Lung (tissue), 10 donors: Measurements from ENCODE around the gene CEMP1. TPM values are rescaled to one million over a fixed set of nuclear protein-coding genes. Genes with fewer than 3 reads are reported as not detected.
"Not testable (repeated sequence)": the region's sequence is repeated elsewhere in the genome, so short reads cannot be mapped to it uniquely, and the experiment has no call there.

ENCODE experiments used
- ATAC-seq: fragments of 200-7000 bp; cut with Tn5 transposase; one replicate; pipeline ENCODE4 v1.9.1; 2020; ENCODE audit warnings: moderate number of reproducible peaks; ENCODE audit not compliant: insufficient read depth, low FRiP score
- DNase-seq, 3 donors: peaks; one replicate each; pipeline ENCODE4 v3.0.0-alpha.2; 2013 to 2017
- H3K27ac ChIP-seq, 2 donors: one replicate each; pipeline ENCODE4 v1.5.1; 2013; ENCODE audit warnings: mild to moderate bottlenecking in 2 of 2, moderate library complexity in 2 of 2, control low read depth in 1 of 2, inconsistent platforms in 1 of 2, low read depth in 1 of 2, low read length in 1 of 2
- H3K27me3 ChIP-seq, 3 donors: one replicate each; pipeline ENCODE4 v1.5.1; 2013; ENCODE audit warnings: low read length in 2 of 3; ENCODE audit not compliant: control insufficient read depth in 3 of 3, insufficient read depth in 3 of 3
- H3K36me3 ChIP-seq, 4 donors: one replicate each; pipeline ENCODE4 v1.5.1; 2013; ENCODE audit warnings: low read length in 4 of 4, mild to moderate bottlenecking in 1 of 4, moderate library complexity in 1 of 4; ENCODE audit not compliant: control insufficient read depth in 4 of 4, insufficient read depth in 4 of 4
- H3K4me1 ChIP-seq, 5 donors: one replicate each; pipeline ENCODE4 v1.5.1; 2013; ENCODE audit warnings: low read length in 5 of 5, mild to moderate bottlenecking in 2 of 5, moderate library complexity in 1 of 5; ENCODE audit not compliant: control insufficient read depth in 5 of 5, insufficient read depth in 5 of 5
- H3K4me3 ChIP-seq: one replicate; pipeline ENCODE4 v1.5.1; 2013; ENCODE audit warnings: mild to moderate bottlenecking, control low read depth, moderate library complexity
- H3K9ac ChIP-seq, 2 donors: one replicate each; pipeline ENCODE4 v1.5.1; 2013; ENCODE audit warnings: low read length in 2 of 2, control low read depth in 1 of 2; ENCODE audit not compliant: insufficient read depth in 1 of 2
- H3K9me3 ChIP-seq, 4 donors: one replicate each; pipeline ENCODE4 v1.5.1; 2013; ENCODE audit warnings: low read length in 3 of 4, mild to moderate bottlenecking in 1 of 4, moderate library complexity in 1 of 4; ENCODE audit not compliant: control insufficient read depth in 4 of 4, insufficient read depth in 3 of 4
- WGBS, 2 donors: extraction: QIAGEN DNeasy Blood & Tissue Kit; methylation state at CpG; one replicate each; pipeline ENCODE4 v1.1.7; 2013; 5-methylcytosine and 5-hydroxymethylcytosine counted together
- polyA plus RNA-seq, 2 donors: library from polyadenylated mRNA; stranded (reverse); fragments of 200-250 nt; gene quantifications; one replicate each; pipeline ENCODE4 v1.2.1, GENCODE V29; 2013
- total RNA-seq, 2 donors: library from RNA; depleted of rRNA in 1 of 2; stranded (reverse); fragments of >200 nt in 1 of 2; gene quantifications; one replicate each; pipeline ENCODE4 v1.2.1, GENCODE V29; 2014 to 2021
- donor health status: Bipolar disorder and iron deficiency.
- donor health status: healthy.
- donor health status: DM: yes; HTN: yes; CAD: no.

Gene CEMP1
- total and polyA plus RNA-seq, 4 donors = 0.65 to 2.1 (median 1.4) TPM

DNA sequence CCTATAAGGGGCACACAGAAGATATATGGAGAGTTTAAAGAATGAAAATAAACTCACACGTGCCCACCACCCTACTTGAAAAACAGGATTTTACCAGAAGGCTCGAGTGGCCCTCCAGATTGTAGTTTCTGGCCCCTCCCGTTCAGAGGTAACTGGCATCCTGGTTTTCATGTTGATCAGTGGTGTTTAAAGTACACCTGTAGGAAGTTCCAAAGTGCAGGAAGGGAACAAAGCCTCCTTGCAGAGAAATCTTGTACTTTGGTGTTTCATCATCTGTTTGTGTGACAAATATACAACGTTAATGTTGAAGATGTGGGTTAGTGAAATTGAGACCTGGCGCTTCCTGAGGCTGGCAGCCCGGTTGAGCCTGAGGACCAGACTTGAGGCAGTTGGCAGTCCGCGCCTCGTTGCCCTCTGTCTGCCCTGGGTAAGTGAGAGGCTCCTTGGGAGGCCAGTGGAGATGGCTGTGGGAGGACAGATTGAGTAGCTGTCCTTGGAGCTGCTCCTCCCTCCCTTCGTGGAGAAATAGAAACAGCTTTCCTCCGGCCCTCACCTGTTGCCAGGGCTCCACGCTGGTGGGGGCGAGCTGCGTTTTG, 19.2 kb upstream of the CEMP1 start:
- H3K27me3 ChIP-seq, H3K9ac ChIP-seq, H3K9me3 ChIP-seq, DNase-seq, H3K27ac ChIP-seq, H3K4me3 ChIP-seq, ATAC-seq, H3K36me3 ChIP-seq, H3K4me1 ChIP-seq: not testable (repeated sequence)
- WGBS, 2 donors = no CpG with 5 or more reads among the region's 14 CpGs

GRCh38 chr16:2543771-2544170, 12.6 kb upstream of the CEMP1 start:
- not testable (repeated sequence) for H3K4me1 ChIP-seq, H3K9ac ChIP-seq, ATAC-seq, H3K27ac ChIP-seq, H3K27me3 ChIP-seq, DNase-seq, H3K9me3 ChIP-seq, H3K4me3 ChIP-seq, H3K36me3 ChIP-seq
- WGBS, 2 donors = 88 to 98% methylated on average over 10 to 14 of the region's 14 CpGs

DNA sequence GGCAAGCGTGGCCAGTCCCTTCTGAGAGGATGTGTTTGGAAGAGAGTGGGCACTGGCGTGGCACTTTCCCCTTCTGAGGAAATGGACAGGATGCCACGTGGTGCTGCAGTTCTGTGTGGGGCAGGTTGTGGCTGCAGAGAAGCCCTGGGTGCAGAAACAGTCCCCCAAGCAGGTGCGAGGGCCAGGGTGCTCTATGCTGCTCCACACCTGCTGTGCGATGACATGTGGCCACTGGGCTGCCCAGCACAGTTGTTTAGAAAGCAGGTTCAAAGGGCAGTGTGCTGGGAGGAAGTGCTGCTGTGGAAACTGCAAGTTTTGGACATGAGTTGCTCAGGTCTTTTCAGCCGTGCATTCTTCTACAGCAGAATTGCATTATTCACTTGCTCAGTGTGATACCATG, 10.2 kb upstream of the CEMP1 start:
- ATAC-seq, H3K9me3 ChIP-seq, DNase-seq, H3K27ac ChIP-seq, H3K4me3 ChIP-seq, H3K4me1 ChIP-seq, H3K36me3 ChIP-seq, H3K9ac ChIP-seq, H3K27me3 ChIP-seq: not testable (repeated sequence)
- WGBS, 2 donors = 52 to 56% methylated on average over 6 of the region's 6 CpGs

DNA sequence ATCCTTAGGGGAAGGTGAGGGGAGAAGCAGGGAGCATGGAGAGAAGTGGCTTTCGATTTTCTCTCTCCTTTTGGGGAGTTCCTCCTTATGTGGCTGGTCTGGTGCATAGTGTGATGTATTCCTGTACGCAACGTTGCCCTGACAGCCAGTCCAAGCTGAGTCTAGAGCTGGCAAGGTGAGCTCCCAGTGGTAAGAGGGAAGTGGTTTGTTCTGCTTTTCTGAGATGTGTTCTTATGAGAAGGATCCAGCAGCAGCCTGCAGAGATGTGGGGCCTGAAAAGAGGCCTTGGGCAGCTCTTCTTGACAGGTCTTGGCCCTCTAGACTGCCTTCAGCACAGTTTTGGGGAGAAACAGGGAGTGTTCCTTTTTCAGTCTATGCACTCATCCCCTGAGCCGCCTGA, 9.7 kb upstream of the CEMP1 start:
- H3K27ac ChIP-seq, H3K9me3 ChIP-seq, DNase-seq, ATAC-seq, H3K36me3 ChIP-seq, H3K9ac ChIP-seq, H3K4me3 ChIP-seq, H3K27me3 ChIP-seq, H3K4me1 ChIP-seq: not testable (repeated sequence)
- 25 to 60% methylated on average over 2 to 3 of the region's 4 CpGs for WGBS, 2 donors

- WGBS, 2 donors = 51 to 58% methylated on average over 14 of the region's 14 CpGs
- not testable (repeated sequence) for H3K9ac ChIP-seq, ATAC-seq, H3K36me3 ChIP-seq, H3K4me3 ChIP-seq, H3K27me3 ChIP-seq, DNase-seq, H3K9me3 ChIP-seq
- Histone ChIP-seq H3K27ac (peak overlapping the region in 1 of 2 donors; percentile 31), H3K4me1 (peaks cover 2 to 11% (median 5%) of the 10 kb centered on the region in 5 donors)
Measured at GRCh38 chr16:2539845-2540458, 8.7 kb upstream of the CEMP1 start.

GRCh38 chr16:2539192-2539844, 8.1 kb upstream of the CEMP1 start:
- peaks cover 2 to 11% (median 5%) of the 10 kb centered on the region in 5 donors for H3K4me1 ChIP-seq
- ATAC-seq, H3K4me3 ChIP-seq, H3K27me3 ChIP-seq, H3K9me3 ChIP-seq, H3K9ac ChIP-seq, H3K36me3 ChIP-seq, DNase-seq, H3K27ac ChIP-seq: not testable (repeated sequence)
- 73 to 81% methylated on average over 24 of the region's 24 CpGs for WGBS, 2 donors
